ENCODE measurements around the gene PRKCE.

PRKCE gene

GRCh38 chr2:45965871-45966498 lies 314.5 kb downstream of the PRKCE start:
- no peak overlapping the region for H3K4me3 Mint-ChIP-seq
- intact Hi-C loops (cut with micrococcal nuclease), result no loop called here
- H3K36me3 Mint-ChIP-seq (ENCODE audit: low read depth), result no peaks in the 10 kb centered on the region
- H3K27ac Mint-ChIP-seq, result no peak overlapping the region
- H3K27me3 Mint-ChIP-seq, result no peaks in the 10 kb centered on the region
- peaks cover 11% of the 10 kb centered on the region for H3K4me1 Mint-ChIP-seq (ENCODE audit: low read depth)
- no peaks in the 10 kb centered on the region for H3K9me3 Mint-ChIP-seq

- H3K4me1 Mint-ChIP-seq (ENCODE audit: low read depth), result peaks cover 6% of the 10 kb centered on the region
- no peaks in the 10 kb centered on the region for H3K27me3 Mint-ChIP-seq
- H3K4me3 Mint-ChIP-seq, result no peak overlapping the region
- H3K27ac Mint-ChIP-seq, result no peak overlapping the region
- no peaks in the 10 kb centered on the region for H3K36me3 Mint-ChIP-seq (ENCODE audit: low read depth)
- H3K9me3 Mint-ChIP-seq, result no peaks in the 10 kb centered on the region
- intact Hi-C loops (cut with micrococcal nuclease), result no loop called here
These were observed 317.6 kb downstream of the PRKCE start for GRCh38 chr2:45968946-45969584.

- Mint-ChIP-seq H3K36me3 (ENCODE audit: low read depth) (no peaks in the 10 kb centered on the region), H3K9me3 (no peaks in the 10 kb centered on the region), H3K27me3 (no peaks in the 10 kb centered on the region), H3K4me3 (no peak overlapping the region), H3K27ac (no peak overlapping the region), H3K4me1 (ENCODE audit: low read depth) (no peaks in the 10 kb centered on the region)
- intact Hi-C loops (cut with micrococcal nuclease), result no loop called here
These were observed 322.0 kb downstream of the PRKCE start for GRCh38 chr2:45973426-45973825.

GRCh38 chr2:45974056-45974455 lies 322.6 kb downstream of the PRKCE start:
- Mint-ChIP-seq H3K4me1 (ENCODE audit: low read depth) (no peaks in the 10 kb centered on the region), H3K36me3 (ENCODE audit: low read depth) (no peaks in the 10 kb centered on the region), H3K27ac (no peak overlapping the region), H3K4me3 (no peak overlapping the region), H3K9me3 (no peaks in the 10 kb centered on the region), H3K27me3 (no peaks in the 10 kb centered on the region)
- intact Hi-C loops (cut with micrococcal nuclease), result no loop called here

GRCh38 chr2:45974762-45975408 lies 323.4 kb downstream of the PRKCE start:
- Mint-ChIP-seq H3K4me3 (no peak overlapping the region), H3K27me3 (no peaks in the 10 kb centered on the region), H3K9me3 (no peaks in the 10 kb centered on the region), H3K4me1 (ENCODE audit: low read depth) (no peaks in the 10 kb centered on the region), H3K36me3 (ENCODE audit: low read depth) (no peaks in the 10 kb centered on the region), H3K27ac (no peak overlapping the region)
- intact Hi-C loops (cut with micrococcal nuclease), result no loop called here

GRCh38 chr2:45975752-45976517 lies 324.5 kb downstream of the PRKCE start:
- H3K4me1 Mint-ChIP-seq (ENCODE audit: low read depth), result no peaks in the 10 kb centered on the region
- intact Hi-C loops (cut with micrococcal nuclease), result no loop called here
- H3K4me3 Mint-ChIP-seq, result no peak overlapping the region
- no peaks in the 10 kb centered on the region for H3K9me3 Mint-ChIP-seq
- no peaks in the 10 kb centered on the region for H3K36me3 Mint-ChIP-seq (ENCODE audit: low read depth)
- no peaks in the 10 kb centered on the region for H3K27me3 Mint-ChIP-seq
- H3K27ac Mint-ChIP-seq, result no peak overlapping the region

GRCh38 chr2:45978302-45978859 lies 326.9 kb downstream of the PRKCE start:
- Mint-ChIP-seq H3K4me1 (ENCODE audit: low read depth) (no peaks in the 10 kb centered on the region), H3K9me3 (no peaks in the 10 kb centered on the region), H3K27me3 (no peaks in the 10 kb centered on the region), H3K4me3 (no peak overlapping the region), H3K36me3 (ENCODE audit: low read depth) (no peaks in the 10 kb centered on the region), H3K27ac (no peak overlapping the region)
- intact Hi-C loops (cut with micrococcal nuclease), result no loop called here

GRCh38 chr2:45979065-45979464 lies 327.6 kb downstream of the PRKCE start:
- no peak overlapping the region for H3K27ac Mint-ChIP-seq
- H3K4me1 Mint-ChIP-seq (ENCODE audit: low read depth), result no peaks in the 10 kb centered on the region
- intact Hi-C loops (cut with micrococcal nuclease), result no loop called here
- no peaks in the 10 kb centered on the region for H3K9me3 Mint-ChIP-seq
- no peak overlapping the region for H3K4me3 Mint-ChIP-seq
- H3K27me3 Mint-ChIP-seq, result no peaks in the 10 kb centered on the region
- H3K36me3 Mint-ChIP-seq (ENCODE audit: low read depth), result no peaks in the 10 kb centered on the region

- Mint-ChIP-seq H3K4me1 (ENCODE audit: low read depth) (peaks cover 9% of the 10 kb centered on the region), H3K4me3 (no peak overlapping the region), H3K27ac (no peak overlapping the region), H3K27me3 (no peaks in the 10 kb centered on the region), H3K9me3 (no peaks in the 10 kb centered on the region), H3K36me3 (ENCODE audit: low read depth) (no peaks in the 10 kb centered on the region)
- intact Hi-C loops (cut with micrococcal nuclease), result no loop called here
These were observed 328.8 kb downstream of the PRKCE start for GRCh38 chr2:45980161-45980865.

- H3K36me3 Mint-ChIP-seq (ENCODE audit: low read depth), result no peaks in the 10 kb centered on the region
- no peaks in the 10 kb centered on the region for H3K27me3 Mint-ChIP-seq
- H3K27ac Mint-ChIP-seq, result no peak overlapping the region
- intact Hi-C loops (cut with micrococcal nuclease), result no loop called here
- H3K4me1 Mint-ChIP-seq (ENCODE audit: low read depth), result peaks cover 20% of the 10 kb centered on the region
- no peak overlapping the region for H3K4me3 Mint-ChIP-seq
- no peaks in the 10 kb centered on the region for H3K9me3 Mint-ChIP-seq
These were observed 330.0 kb downstream of the PRKCE start for GRCh38 chr2:45981384-45981930.

GRCh38 chr2:45982096-45982495 lies 330.6 kb downstream of the PRKCE start:
- H3K9me3 Mint-ChIP-seq, result no peaks in the 10 kb centered on the region
- no peak overlapping the region for H3K4me3 Mint-ChIP-seq
- peaks cover 26% of the 10 kb centered on the region for H3K4me1 Mint-ChIP-seq (ENCODE audit: low read depth)
- H3K36me3 Mint-ChIP-seq (ENCODE audit: low read depth), result no peaks in the 10 kb centered on the region
- H3K27ac Mint-ChIP-seq, result no peak overlapping the region
- intact Hi-C loops (cut with micrococcal nuclease), result no loop called here
- H3K27me3 Mint-ChIP-seq, result no peaks in the 10 kb centered on the region

GRCh38 chr2:45983213-45983612 lies 331.7 kb downstream of the PRKCE start:
- Mint-ChIP-seq H3K4me3 (no peak overlapping the region), H3K4me1 (ENCODE audit: low read depth) (peaks cover 33% of the 10 kb centered on the region), H3K27ac (no peak overlapping the region), H3K36me3 (ENCODE audit: low read depth) (no peaks in the 10 kb centered on the region), H3K27me3 (no peaks in the 10 kb centered on the region), H3K9me3 (no peaks in the 10 kb centered on the region)
- intact Hi-C loops (cut with micrococcal nuclease), result no loop called here

- H3K36me3 Mint-ChIP-seq (ENCODE audit: low read depth), result no peaks in the 10 kb centered on the region
- intact Hi-C loops (cut with micrococcal nuclease), result no loop called here
These were observed 332.9 kb downstream of the PRKCE start for GRCh38 chr2:45984366-45984765.

More at GRCh38 chr2:45984366-45984765, 332.9 kb downstream of the PRKCE start:
- Mint-ChIP-seq H3K9me3 (no peaks in the 10 kb centered on the region), H3K4me1 (ENCODE audit: low read depth) (peaks cover 33% of the 10 kb centered on the region), H3K27me3 (no peaks in the 10 kb centered on the region), H3K27ac (no peak overlapping the region), H3K4me3 (no peak overlapping the region)
